Parathyroid adenoma (tissue), 2 donors: ENCODE measurements around the gene NLGN2.

ENCODE experiments used
- H2AFZ ChIP-seq: fragments of 300-600 bp; sonication (generic); one replicate; pipeline ENCODE4 v1.7.0; 2017; ENCODE audit warnings: antibody characterized with exemption, mild to moderate bottlenecking
- H3K27ac ChIP-seq: fragments of 300-600 bp; sonication (generic); one replicate; pipeline ENCODE4 v1.7.0; 2017
- H3K27me3 ChIP-seq: fragments of 300-600 bp; sonication (generic); one replicate; pipeline ENCODE4 v1.7.0; 2017; ENCODE audit warnings: low read length; ENCODE audit not compliant: control insufficient read depth, insufficient read depth
- H3K36me3 ChIP-seq: fragments of 300-600 bp; sonication (generic); one replicate; pipeline ENCODE4 v1.7.0; 2017; ENCODE audit warnings: low read length; ENCODE audit not compliant: control insufficient read depth, insufficient read depth
- H3K4me1 ChIP-seq: fragments of 300-600 bp; sonication (generic); one replicate; pipeline ENCODE4 v1.7.0; 2017; ENCODE audit warnings: control low read depth
- H3K4me2 ChIP-seq: fragments of 300-600 bp; sonication (generic); one replicate; pipeline ENCODE4 v1.7.0; 2017; ENCODE audit warnings: low read length
- H3K4me3 ChIP-seq: fragments of 300-600 bp; sonication (generic); one replicate; pipeline ENCODE4 v1.7.0; 2017; ENCODE audit warnings: low read depth, low read length
- H3K79me2 ChIP-seq: fragments of 300-600 bp; sonication (generic); one replicate; pipeline ENCODE4 v1.7.0; 2017; ENCODE audit warnings: control low read depth
- H3K9ac ChIP-seq: fragments of 300-600 bp; sonication (generic); one replicate; pipeline ENCODE4 v1.7.0; 2017; ENCODE audit warnings: mild to moderate bottlenecking
- H3K9me3 ChIP-seq: fragments of 300-600 bp; sonication (generic); one replicate; pipeline ENCODE4 v1.7.0; 2017; ENCODE audit warnings: low read length; ENCODE audit not compliant: control insufficient read depth
- TF ChIP-seq, protein P1 (sequence below): fragments of 300-600 bp; sonication (generic); IDR thresholded peaks from one replicate; pipeline ENCODE4 v1.7.0; 2017; ENCODE audit warnings: antibody characterized with exemption, mild to moderate bottlenecking
- donor health status: primary hyperparathyroidism.

Gene NLGN2

DNA sequence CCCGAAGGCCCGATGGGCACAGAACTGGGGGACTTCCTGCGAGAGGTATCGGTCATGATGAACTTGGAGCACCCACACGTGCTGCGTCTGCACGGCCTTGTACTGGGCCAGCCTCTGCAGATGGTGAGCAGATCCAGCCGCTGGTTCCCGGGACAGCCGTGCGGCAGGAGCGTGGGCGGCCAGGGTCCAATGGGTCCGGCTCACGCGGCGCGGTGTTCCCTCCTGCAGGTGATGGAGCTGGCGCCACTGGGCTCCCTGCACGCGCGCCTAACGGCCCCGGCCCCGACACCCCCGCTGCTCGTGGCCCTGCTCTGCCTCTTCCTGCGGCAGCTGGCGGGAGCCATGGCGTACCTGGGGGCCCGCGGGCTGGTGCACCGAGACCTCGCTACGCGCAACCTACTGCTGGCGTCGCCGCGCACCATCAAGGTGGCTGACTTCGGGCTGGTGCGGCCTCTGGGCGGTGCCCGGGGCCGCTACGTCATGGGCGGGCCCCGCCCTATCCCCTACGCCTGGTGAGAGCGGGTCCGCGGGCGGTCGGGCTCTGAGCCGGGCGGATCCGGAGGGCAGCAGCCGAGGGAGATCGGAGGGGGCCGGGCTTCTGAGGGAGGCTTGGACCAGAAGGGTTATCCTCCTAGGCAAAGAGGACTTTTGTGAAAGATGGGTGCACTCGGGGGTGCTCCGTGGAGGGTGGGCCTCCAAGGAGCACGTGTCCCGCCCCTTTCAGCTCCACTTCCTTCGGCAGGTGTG, 23.7 kb upstream of the NLGN2 start:
- Histone ChIP-seq H3K36me3 (no peaks in the 10 kb centered on the region), H3K4me2 (no peak overlapping the region), H3K9ac (no peak overlapping the region), H3K79me2 (peaks cover 6% of the 10 kb centered on the region), H2AFZ (no peak overlapping the region), H3K4me3 (no peak overlapping the region), H3K4me1 (peaks cover 17% of the 10 kb centered on the region), H3K27me3 (no peaks in the 10 kb centered on the region), H3K27ac (no peak overlapping the region), H3K9me3 (no peaks in the 10 kb centered on the region)
- TF ChIP-seq, protein P1, sequence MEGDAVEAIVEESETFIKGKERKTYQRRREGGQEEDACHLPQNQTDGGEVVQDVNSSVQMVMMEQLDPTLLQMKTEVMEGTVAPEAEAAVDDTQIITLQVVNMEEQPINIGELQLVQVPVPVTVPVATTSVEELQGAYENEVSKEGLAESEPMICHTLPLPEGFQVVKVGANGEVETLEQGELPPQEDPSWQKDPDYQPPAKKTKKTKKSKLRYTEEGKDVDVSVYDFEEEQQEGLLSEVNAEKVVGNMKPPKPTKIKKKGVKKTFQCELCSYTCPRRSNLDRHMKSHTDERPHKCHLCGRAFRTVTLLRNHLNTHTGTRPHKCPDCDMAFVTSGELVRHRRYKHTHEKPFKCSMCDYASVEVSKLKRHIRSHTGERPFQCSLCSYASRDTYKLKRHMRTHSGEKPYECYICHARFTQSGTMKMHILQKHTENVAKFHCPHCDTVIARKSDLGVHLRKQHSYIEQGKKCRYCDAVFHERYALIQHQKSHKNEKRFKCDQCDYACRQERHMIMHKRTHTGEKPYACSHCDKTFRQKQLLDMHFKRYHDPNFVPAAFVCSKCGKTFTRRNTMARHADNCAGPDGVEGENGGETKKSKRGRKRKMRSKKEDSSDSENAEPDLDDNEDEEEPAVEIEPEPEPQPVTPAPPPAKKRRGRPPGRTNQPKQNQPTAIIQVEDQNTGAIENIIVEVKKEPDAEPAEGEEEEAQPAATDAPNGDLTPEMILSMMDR, result no peak

DNA sequence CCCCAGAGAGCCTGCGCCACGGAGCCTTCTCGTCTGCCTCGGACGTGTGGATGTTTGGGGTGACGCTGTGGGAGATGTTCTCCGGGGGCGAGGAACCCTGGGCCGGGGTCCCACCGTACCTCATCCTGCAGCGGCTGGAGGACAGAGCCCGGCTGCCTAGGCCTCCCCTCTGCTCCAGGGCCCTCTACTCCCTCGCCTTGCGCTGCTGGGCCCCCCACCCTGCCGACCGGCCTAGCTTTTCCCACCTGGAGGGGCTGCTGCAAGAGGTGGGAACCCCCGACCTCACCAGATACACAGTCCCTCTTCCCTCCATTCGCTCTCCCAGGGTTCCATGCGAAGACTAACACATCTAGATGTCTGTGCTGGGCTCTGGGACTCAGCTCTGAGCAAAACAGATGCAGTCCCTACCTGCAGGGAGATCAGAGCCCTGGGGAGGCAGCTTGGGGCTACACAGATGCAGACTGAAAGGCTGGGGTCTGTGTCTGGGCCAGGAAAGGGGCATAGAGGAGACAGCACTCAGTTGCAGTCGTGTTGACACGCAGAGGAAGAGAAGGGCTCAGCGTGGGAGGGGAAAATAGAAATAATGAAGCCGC, 23.1 kb upstream of the NLGN2 start:
- H3K9ac ChIP-seq, result no peak overlapping the region
- H3K27me3 ChIP-seq, result no peaks in the 10 kb centered on the region
- H3K27ac ChIP-seq, result no peak overlapping the region
- TF ChIP-seq, protein P1, result no peak
- no peak overlapping the region for H3K4me3 ChIP-seq
- no peaks in the 10 kb centered on the region for H3K36me3 ChIP-seq
- H3K4me1 ChIP-seq, result peaks cover 14% of the 10 kb centered on the region
- H2AFZ ChIP-seq, result no peak overlapping the region
- peaks cover under 1% of the 10 kb centered on the region for H3K79me2 ChIP-seq
- H3K9me3 ChIP-seq, result no peaks in the 10 kb centered on the region
- H3K4me2 ChIP-seq, result no peak overlapping the region

- Histone ChIP-seq H3K4me2 (no peak overlapping the region), H2AFZ (no peak overlapping the region), H3K27me3 (no peaks in the 10 kb centered on the region), H3K4me1 (peaks cover 2% of the 10 kb centered on the region), H3K4me3 (no peak overlapping the region), H3K9me3 (no peaks in the 10 kb centered on the region), H3K27ac (no peak overlapping the region), H3K9ac (no peak overlapping the region), H3K79me2 (no peaks in the 10 kb centered on the region), H3K36me3 (no peaks in the 10 kb centered on the region)
- TF ChIP-seq, protein P1, result no peak
Measured at GRCh38 chr17:7388856-7389255, 18.8 kb upstream of the NLGN2 start.

- Histone ChIP-seq H3K36me3 (no peaks in the 10 kb centered on the region), H3K4me1 (peaks cover 2% of the 10 kb centered on the region), H3K4me3 (no peak overlapping the region), H3K4me2 (no peak overlapping the region), H3K9me3 (no peaks in the 10 kb centered on the region), H3K27me3 (no peaks in the 10 kb centered on the region), H3K9ac (no peak overlapping the region), H3K79me2 (no peaks in the 10 kb centered on the region), H3K27ac (no peak overlapping the region), H2AFZ (no peak overlapping the region)
- TF ChIP-seq, protein P1, result no peak
Measured at GRCh38 chr17:7389924-7390910, 17.4 kb upstream of the NLGN2 start.
